HEK293 (cell line): Measurements from ENCODE around the gene GPR4.

Source experiments
- BCL11A ChIP-seq: fragments of 450-650 bp; formaldehyde crosslinking; IDR thresholded peaks from 2 replicates; pipeline ENCODE4 v1.5.1; 2016; ENCODE audit warnings: low read depth, missing biosample characterization, missing genetic modification characterization
- BCL11B ChIP-seq: fragments of 450-650 bp; formaldehyde crosslinking; IDR thresholded peaks from 2 replicates; pipeline ENCODE4 v1.5.1; 2016; ENCODE audit warnings: low read depth, missing biosample characterization, missing genetic modification characterization
- GLIS2 ChIP-seq: fragments of 450-650 bp; formaldehyde crosslinking; IDR thresholded peaks from 2 replicates; pipeline ENCODE4 v1.5.1; 2016; ENCODE audit warnings: missing biosample characterization, missing genetic modification characterization
- IKZF3 ChIP-seq: fragments of 450-650 bp; IDR thresholded peaks from 2 replicates; pipeline ENCODE4 v1.5.0; 2018; ENCODE audit warnings: missing biosample characterization, mild to moderate bottlenecking, missing genetic modification characterization, moderate library complexity
- INSM2 ChIP-seq: fragments of 450-650 bp; formaldehyde crosslinking; IDR thresholded peaks from 2 replicates; pipeline ENCODE4 v1.5.1; 2016; ENCODE audit warnings: missing biosample characterization, missing genetic modification characterization
- KLF10 ChIP-seq: fragments of 450-650 bp; IDR thresholded peaks from 2 replicates; pipeline ENCODE4 v1.5.1; 2018; ENCODE audit warnings: missing biosample characterization, mild to moderate bottlenecking, missing genetic modification characterization
- REST ChIP-seq: fragments of 450-650 bp; formaldehyde crosslinking; IDR thresholded peaks from 2 replicates; pipeline ENCODE4 v1.5.1; 2016; ENCODE audit warnings: missing biosample characterization, missing genetic modification characterization
- TCF7L2 ChIP-seq: IDR thresholded peaks from 2 replicates; pipeline ENCODE4 v1.6.1; 2011; ENCODE audit warnings: low read depth, mild to moderate bottlenecking, inconsistent platforms, low read length, moderate library complexity, borderline replicate concordance
- ZNF148 ChIP-seq: fragments of 450-650 bp; formaldehyde crosslinking; IDR thresholded peaks from 2 replicates; pipeline ENCODE4 v1.5.0; 2017; ENCODE audit warnings: missing biosample characterization, missing genetic modification characterization, borderline replicate concordance
- ZNF184 ChIP-seq: fragments of 450-650 bp; IDR thresholded peaks from 2 replicates; pipeline ENCODE4 v1.5.1; 2018; ENCODE audit warnings: missing biosample characterization, mild to moderate bottlenecking, missing genetic modification characterization
- ZNF19 ChIP-seq: fragments of 450-650 bp; formaldehyde crosslinking; IDR thresholded peaks from 2 replicates; pipeline ENCODE4; 2016; ENCODE audit warnings: missing biosample characterization, missing genetic modification characterization, low read depth
- ZNF202 ChIP-seq: fragments of 450-650 bp; formaldehyde crosslinking; IDR thresholded peaks from 2 replicates; pipeline ENCODE4 v1.5.1; 2016; ENCODE audit warnings: missing biosample characterization, missing genetic modification characterization, borderline replicate concordance
- ZNF513 ChIP-seq: fragments of 450-650 bp; IDR thresholded peaks from 2 replicates; pipeline ENCODE4 v1.5.1; 2018; ENCODE audit warnings: missing biosample characterization, missing genetic modification characterization
- ZNF521 ChIP-seq: fragments of 450-650 bp; formaldehyde crosslinking; IDR thresholded peaks from 2 replicates; pipeline ENCODE4 v1.5.1; 2017; ENCODE audit warnings: missing biosample characterization, mild to moderate bottlenecking, missing genetic modification characterization
- ZNF580 ChIP-seq: fragments of 450-650 bp; formaldehyde crosslinking; IDR thresholded peaks from 2 replicates; pipeline ENCODE4 v1.5.1; 2016; ENCODE audit warnings: missing biosample characterization, missing genetic modification characterization
- ZNF639 ChIP-seq: fragments of 450-650 bp; formaldehyde crosslinking; IDR thresholded peaks from 2 replicates; pipeline ENCODE4 v1.5.1; 2016; ENCODE audit warnings: missing biosample characterization, missing genetic modification characterization
- TF ChIP-seq, protein P1 (sequence below): fragments of 450-650 bp; formaldehyde crosslinking; IDR thresholded peaks from 2 replicates; pipeline ENCODE4 v1.5.1; 2016; ENCODE audit warnings: missing biosample characterization, missing genetic modification characterization
- TF ChIP-seq, protein P2 (sequence below): fragments of 450-650 bp; formaldehyde crosslinking; IDR thresholded peaks from 2 replicates; pipeline ENCODE4 v1.5.1; 2016; ENCODE audit warnings: missing biosample characterization, missing genetic modification characterization
- TF ChIP-seq, protein P3 (sequence below): fragments of 450-650 bp; formaldehyde crosslinking; IDR thresholded peaks from 2 replicates; pipeline ENCODE4 v1.5.1; 2016; ENCODE audit warnings: missing biosample characterization, missing genetic modification characterization
- TF ChIP-seq, protein P4 (sequence below): fragments of 450-650 bp; formaldehyde crosslinking; IDR thresholded peaks from 2 replicates; pipeline ENCODE4 v1.5.1; 2017; ENCODE audit warnings: missing biosample characterization, missing genetic modification characterization

Gene GPR4

DNA sequence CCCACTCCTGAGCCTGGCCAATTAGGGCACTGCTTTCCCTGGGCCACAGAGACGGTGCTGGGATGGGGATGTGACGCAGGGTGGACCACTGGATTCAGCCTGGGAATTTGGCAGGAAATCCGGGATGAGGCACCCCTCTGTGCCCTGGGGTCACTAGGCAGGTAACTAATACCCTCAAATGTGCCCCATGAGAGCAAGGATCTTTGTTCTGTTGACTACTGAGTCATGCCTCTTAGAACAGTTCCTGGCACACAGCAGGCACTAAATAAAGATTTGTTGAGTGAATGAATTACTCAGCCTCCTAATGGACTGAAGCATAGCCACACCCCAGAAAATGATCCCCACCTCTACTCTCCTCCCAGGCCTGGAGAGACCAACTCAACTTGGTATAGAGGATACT is 33.3 kb downstream of the GPR4 start (continued):
- TF ChIP-seq, protein P1, sequence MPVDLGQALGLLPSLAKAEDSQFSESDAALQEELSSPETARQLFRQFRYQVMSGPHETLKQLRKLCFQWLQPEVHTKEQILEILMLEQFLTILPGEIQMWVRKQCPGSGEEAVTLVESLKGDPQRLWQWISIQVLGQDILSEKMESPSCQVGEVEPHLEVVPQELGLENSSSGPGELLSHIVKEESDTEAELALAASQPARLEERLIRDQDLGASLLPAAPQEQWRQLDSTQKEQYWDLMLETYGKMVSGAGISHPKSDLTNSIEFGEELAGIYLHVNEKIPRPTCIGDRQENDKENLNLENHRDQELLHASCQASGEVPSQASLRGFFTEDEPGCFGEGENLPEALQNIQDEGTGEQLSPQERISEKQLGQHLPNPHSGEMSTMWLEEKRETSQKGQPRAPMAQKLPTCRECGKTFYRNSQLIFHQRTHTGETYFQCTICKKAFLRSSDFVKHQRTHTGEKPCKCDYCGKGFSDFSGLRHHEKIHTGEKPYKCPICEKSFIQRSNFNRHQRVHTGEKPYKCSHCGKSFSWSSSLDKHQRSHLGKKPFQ (tag by site-specific recombination), result no peak
- TF ChIP-seq GLIS2 (tag by site-specific recombination) (0 out of 2 replicates have a peak, but pooled peaks have one; percentile 21), ZNF19 (tag by site-specific recombination) (no peak), ZNF639 (tag by site-specific recombination) (peak; percentile 68), ZNF148 (tag by site-specific recombination) (no peak), IKZF3 (tag by site-specific recombination) (peak; percentile 58; the same call in 1 of the 2 replicates), TCF7L2 (no peak), ZNF521 (tag by site-specific recombination) (no peak), ZNF202 (tag by site-specific recombination) (no peak), ZNF513 (no peak), BCL11B (tag by site-specific recombination) (no peak), ZNF184 (peak; percentile 53; the same call in 1 of the 2 replicates), REST (tag by site-specific recombination) (no peak), BCL11A (tag by site-specific recombination) (peak; percentile 61; the same call in 1 of the 2 replicates), KLF10 (tag by site-specific recombination) (peak; percentile 52; the same call in 1 of the 2 replicates), INSM2 (tag by site-specific recombination) (peak; percentile 89), ZNF580 (tag by site-specific recombination) (no peak)
- TF ChIP-seq, protein P2, sequence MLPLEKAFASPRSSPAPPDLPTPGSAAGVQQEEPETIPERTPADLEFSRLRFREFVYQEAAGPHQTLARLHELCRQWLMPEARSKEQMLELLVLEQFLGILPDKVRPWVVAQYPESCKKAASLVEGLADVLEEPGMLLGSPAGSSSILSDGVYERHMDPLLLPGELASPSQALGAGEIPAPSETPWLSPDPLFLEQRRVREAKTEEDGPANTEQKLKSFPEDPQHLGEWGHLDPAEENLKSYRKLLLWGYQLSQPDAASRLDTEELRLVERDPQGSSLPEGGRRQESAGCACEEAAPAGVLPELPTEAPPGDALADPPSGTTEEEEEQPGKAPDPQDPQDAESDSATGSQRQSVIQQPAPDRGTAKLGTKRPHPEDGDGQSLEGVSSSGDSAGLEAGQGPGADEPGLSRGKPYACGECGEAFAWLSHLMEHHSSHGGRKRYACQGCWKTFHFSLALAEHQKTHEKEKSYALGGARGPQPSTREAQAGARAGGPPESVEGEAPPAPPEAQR (tag by site-specific recombination), result no peak
- TF ChIP-seq, protein P3, sequence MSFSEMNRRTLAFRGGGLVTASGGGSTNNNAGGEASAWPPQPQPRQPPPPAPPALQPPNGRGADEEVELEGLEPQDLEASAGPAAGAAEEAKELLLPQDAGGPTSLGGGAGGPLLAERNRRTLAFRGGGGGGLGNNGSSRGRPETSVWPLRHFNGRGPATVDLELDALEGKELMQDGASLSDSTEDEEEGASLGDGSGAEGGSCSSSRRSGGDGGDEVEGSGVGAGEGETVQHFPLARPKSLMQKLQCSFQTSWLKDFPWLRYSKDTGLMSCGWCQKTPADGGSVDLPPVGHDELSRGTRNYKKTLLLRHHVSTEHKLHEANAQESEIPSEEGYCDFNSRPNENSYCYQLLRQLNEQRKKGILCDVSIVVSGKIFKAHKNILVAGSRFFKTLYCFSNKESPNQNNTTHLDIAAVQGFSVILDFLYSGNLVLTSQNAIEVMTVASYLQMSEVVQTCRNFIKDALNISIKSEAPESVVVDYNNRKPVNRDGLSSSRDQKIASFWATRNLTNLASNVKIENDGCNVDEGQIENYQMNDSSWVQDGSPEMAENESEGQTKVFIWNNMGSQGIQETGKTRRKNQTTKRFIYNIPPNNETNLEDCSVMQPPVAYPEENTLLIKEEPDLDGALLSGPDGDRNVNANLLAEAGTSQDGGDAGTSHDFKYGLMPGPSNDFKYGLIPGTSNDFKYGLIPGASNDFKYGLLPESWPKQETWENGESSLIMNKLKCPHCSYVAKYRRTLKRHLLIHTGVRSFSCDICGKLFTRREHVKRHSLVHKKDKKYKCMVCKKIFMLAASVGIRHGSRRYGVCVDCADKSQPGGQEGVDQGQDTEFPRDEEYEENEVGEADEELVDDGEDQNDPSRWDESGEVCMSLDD (tag by site-specific recombination), result no peak
- TF ChIP-seq, protein P4, sequence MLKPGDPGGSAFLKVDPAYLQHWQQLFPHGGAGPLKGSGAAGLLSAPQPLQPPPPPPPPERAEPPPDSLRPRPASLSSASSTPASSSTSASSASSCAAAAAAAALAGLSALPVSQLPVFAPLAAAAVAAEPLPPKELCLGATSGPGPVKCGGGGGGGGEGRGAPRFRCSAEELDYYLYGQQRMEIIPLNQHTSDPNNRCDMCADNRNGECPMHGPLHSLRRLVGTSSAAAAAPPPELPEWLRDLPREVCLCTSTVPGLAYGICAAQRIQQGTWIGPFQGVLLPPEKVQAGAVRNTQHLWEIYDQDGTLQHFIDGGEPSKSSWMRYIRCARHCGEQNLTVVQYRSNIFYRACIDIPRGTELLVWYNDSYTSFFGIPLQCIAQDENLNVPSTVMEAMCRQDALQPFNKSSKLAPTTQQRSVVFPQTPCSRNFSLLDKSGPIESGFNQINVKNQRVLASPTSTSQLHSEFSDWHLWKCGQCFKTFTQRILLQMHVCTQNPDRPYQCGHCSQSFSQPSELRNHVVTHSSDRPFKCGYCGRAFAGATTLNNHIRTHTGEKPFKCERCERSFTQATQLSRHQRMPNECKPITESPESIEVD, result no peak
